ENCODE data around the gene HRG.
"Not testable (repeated sequence)": the region's sequence is repeated elsewhere in the genome, so short reads cannot be mapped to it uniquely, and the experiment has no call there.

The HRG gene

DNA sequence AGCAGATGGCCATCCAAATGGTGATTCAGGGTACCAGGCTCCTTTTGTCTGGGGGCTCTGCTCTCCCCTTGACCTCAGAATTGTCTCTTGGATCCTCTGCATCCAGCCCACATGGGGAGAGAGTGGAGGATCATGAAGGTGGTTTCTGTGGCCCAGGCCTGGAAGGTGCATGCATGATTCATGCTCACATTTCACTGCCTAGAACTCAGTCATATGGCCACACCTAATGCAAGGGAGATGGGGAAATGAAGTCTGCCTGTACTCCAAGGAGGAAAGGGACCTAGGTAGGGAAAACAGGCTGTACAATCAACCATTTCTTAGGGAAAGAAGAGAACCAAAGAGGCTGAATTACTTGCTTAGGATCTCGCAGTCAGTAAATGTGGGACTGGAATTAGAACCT, 15.1 kb downstream of the HRG start:
- no peak for DNase-seq (ENCODE audit: low read depth in 2 of 2)

DNA sequence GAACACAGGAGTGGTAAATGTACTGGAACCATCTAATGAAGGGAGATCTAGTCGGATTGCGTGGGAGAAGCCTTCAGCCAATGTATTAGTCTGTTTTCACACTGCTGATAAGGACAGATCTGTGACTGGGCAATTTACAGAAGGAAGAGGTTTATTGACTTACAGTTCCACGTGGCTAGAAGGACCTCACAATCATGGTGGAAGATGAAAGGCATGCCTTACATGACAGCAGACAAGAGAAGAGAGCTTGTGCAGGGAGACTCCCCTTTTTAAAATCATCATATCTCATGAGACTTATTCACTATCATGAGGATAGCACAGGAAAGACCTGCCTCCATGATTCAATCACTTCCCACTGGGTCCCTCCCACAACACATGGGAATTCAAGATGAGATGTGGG, 17.0 kb downstream of the HRG start:
- no peak for DNase-seq (ENCODE audit: low read depth in 2 of 2)

DNA sequence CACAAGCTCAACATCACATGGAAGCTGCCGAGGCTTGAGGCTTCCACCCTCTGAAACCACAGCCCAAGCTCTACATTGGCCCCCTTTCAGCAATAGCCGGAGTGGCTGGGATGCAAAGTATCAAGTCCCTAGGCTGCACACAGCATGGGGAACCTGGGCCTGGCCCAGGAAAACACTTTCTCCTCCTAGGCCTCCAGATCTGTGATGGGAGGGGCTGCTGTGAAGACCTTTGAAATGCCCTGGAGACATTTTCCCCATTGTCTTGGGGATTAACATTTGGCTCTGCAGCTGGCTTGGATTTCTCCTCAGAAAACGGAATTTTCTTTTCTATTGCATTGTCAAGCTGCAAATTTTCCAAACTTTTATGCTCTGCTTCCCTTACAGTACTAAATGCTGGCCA, 18.2 kb downstream of the HRG start:
- no peak for DNase-seq (ENCODE audit: low read depth in 2 of 2)

- not testable (repeated sequence) for DNase-seq (ENCODE audit: low read depth in 2 of 2)
Observed at GRCh38 chr3:186686475-186686874, 20.7 kb downstream of the HRG start.

DNA sequence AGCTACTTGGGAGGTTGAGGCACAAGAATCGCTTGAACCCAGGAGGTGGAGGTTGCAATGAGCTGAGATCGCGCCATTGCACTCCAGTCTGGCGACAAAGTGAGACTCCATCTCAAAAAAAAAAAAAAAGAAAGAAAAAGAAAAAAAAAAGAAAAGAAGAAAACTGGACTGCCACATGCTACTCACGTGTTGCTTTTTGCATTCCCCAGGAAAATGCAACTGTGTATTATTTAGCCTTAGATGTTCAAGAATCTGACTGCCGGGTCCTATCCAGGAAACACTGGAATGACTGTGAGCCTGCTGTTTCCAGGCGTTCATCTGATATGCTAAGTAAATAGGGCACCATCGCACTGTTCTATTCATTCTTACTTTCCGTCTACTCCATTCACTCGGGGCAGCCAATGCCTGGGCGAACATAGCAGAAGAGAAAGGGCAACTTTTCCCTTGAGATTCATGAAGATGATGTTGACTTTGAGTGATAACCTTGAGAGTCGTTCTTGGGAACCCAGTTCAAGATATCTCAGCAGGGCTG, 21.4 kb downstream of the HRG start:
- DNase-seq (ENCODE audit: low read depth in 2 of 2) = no peak

DNA sequence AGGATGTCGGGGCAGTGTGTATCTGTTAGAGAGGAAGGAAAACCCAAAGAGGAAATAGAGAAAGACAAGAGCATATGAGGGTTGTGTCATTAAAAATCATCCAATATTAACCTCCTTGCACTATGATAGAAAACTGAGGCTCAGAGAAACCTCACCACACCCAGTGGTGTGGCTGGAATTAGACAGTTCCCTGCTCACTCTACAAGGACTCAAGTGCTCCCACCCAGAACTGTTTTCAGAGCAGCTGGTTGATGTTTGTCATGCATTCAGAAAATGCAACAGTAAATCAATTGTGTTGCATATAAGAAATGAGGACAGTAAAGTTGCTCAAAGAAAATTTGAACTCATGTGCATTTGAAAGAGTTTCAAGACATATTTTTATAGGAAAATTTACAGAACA, 24.5 kb downstream of the HRG start:
- DNase-seq (ENCODE audit: low read depth in 2 of 2) = not testable (repeated sequence)

DNA sequence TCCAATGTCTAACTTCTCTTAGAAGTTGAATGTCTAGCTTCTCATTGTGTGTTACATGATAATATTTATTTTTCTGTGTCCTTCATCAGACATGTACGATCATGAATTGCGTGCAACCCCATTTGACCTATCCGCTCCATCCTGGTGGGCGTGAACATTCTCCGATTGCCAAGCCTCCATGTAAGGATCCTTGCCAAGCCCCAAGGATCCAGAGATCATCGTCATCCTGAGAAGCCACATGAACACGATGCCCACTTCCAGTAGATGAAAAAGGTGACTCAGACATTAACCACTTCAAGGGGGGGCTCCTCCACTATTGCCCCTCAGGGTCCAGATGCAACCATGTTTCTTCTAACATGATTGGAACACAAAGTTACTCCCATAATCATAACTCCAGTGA, 25.9 kb downstream of the HRG start:
- no peak for DNase-seq (ENCODE audit: low read depth in 2 of 2)

DNA sequence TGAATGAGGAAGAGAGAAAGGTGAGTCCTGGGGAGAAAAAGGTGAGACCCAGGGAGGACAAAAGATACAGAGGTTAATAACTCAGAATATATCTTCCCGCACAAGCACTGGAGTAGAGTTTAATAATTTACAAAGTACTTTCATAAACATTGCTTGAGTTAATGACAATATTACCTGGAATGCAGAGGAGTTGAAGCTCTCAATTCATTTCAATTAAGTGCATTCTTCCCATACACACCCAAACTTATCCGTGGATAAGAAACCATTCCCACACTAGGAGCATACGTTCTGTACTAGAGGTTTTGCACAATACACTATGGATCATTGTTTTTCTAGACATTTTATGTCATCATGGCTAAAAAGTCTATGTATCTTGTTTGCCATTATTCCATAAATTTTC, 28.0 kb downstream of the HRG start:
- no peak for DNase-seq (ENCODE audit: low read depth in 2 of 2)

GRCh38 chr3:186694288-186695032, 28.6 kb downstream of the HRG start:
- no peak for DNase-seq (ENCODE audit: low read depth in 2 of 2)

DNA sequence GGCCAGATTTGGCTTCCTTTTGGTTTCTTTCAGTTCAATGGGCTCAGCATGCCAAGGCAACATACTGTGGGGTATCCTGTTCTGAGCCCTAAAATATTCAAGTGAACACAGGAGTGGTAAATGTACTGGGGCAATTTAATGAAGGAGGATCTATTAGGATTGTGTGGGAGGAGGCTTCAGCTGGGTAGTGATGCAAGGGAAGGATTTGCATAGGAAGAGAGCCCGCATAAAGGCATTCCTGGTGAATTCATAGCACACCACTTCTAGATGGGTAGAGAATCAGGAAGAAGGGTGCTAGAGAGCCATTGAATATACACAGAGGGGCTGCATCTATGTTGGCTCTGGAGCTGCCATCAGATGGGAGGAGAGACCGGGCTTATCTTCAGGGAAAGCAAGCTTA, 30.7 kb downstream of the HRG start:
- DNase-seq (ENCODE audit: low read depth in 2 of 2) = no peak

DNA sequence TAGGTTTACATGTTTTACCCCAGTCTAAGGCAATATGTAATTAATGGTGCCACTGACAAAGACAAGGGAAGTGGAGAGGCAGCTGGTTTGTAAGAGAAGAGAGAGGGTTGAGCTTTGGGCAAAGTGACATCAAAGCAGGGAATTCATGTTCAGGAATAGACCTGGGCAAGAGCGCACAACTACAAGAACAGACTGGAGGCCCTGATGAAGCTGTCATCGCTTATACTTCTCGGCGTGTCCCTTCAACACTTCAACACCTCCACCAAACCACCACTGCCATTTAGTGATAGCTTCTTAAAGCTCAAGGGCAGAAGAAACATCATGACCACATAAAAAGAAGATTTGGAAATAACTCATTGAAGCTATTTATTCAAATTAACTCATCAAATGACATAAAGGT, 31.7 kb downstream of the HRG start:
- DNase-seq (ENCODE audit: low read depth in 2 of 2) = no peak

DNA sequence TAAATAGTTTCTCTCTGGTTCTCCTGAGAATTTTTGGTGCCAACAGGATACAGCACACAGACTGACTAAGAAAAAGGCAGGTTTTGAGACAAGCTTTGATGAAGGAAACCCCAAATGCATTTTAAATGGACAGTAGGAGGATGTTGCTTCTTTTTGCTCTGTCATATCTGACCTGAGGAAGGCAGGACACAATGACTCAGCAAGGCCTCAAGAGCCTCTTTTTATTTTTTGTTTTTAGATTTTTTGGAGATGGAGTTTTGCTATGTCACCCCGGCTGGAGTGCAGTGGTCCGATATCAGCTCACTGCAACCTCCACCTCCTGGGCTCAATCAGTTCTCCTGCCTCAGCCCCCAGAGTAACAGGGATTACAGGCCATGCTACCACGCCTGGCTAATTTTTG, 34.5 kb downstream of the HRG start:
- DNase-seq (ENCODE audit: low read depth in 2 of 2) = no peak

DNA sequence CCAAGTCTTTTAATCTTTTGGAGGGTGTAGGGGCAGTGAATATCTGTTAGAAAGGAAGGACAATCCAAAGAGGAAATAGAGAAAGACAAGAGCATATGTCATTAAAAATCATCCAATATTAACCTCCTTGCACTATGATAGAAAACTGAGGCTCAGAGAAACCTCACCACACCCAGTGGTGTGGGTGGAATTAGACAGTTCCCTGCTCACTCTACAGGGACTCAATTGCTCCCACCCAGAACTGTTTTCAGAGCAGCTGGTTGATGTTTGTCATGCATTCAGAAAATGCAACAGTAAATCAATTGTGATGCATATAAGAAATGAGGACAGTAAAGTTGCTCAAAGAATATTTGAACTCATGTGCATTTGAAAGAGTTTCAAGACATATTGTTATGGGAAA, 36.6 kb downstream of the HRG start:
- not testable (repeated sequence) for DNase-seq (ENCODE audit: low read depth in 2 of 2)

DNA sequence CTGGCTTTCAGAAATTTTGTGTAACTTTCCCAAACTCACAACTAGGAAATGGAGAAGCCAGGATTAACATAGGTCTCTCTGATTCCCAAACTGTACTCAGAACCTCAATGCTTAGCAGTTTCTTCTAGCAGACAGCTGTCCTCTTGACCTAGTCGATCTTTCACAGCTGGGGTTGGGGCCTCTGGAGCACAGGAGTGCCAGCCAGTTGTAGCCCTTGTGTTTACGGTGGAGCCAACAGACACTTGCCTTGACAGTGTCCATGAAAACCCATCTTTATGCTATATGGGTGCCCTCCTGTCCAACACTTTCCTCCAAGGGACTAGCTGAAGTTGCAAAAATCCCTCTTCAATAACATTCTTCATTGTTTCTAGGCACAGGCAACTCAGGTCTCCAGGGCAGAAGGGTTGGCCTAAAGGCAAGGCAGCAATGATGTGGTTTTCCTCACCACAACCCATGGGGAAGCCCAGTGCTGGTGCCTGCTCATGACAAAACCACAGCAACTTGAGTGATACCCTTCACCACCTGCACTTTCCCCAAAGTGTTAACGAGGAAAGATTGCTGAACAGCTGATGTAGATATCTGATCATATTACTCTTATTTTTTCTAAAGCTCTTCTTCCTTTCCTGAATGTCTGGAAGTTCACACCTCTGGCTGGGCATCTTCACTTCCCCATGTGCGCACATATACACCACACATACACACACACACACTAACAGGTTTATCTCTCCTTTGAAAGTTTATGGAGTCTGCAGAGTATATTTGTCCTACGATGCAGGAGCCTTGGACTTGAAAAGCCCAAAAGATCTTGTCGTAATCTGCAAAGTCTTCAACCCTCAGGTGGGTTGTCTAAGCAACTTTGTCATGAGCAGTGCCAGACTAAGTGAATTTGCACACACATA, 40.3 kb downstream of the HRG start:
- peak in 1 of 2 donors; percentile 1 for DNase-seq (ENCODE audit: low read depth in 2 of 2)

GRCh38 chr3:186708983-186709679, 43.3 kb downstream of the HRG start:
- no peak for DNase-seq (ENCODE audit: low read depth in 2 of 2)

GRCh38 chr3:186710694-186711093, 44.9 kb downstream of the HRG start:
- DNase-seq (ENCODE audit: low read depth in 2 of 2) = not testable (repeated sequence)

GRCh38 chr3:186713499-186713898, 47.7 kb downstream of the HRG start:
- DNase-seq (ENCODE audit: low read depth in 2 of 2) = no peak

- DNase-seq (ENCODE audit: low read depth in 2 of 2) = no peak
Observed at GRCh38 chr3:186717039-186717457, 51.2 kb downstream of the HRG start, which contains the start of gene KNG1. Gene KNG1, plus strand, starts transcription at chr3:186717359. Its CDS starts 184 bp downstream, at chr3:186717543.

DNA sequence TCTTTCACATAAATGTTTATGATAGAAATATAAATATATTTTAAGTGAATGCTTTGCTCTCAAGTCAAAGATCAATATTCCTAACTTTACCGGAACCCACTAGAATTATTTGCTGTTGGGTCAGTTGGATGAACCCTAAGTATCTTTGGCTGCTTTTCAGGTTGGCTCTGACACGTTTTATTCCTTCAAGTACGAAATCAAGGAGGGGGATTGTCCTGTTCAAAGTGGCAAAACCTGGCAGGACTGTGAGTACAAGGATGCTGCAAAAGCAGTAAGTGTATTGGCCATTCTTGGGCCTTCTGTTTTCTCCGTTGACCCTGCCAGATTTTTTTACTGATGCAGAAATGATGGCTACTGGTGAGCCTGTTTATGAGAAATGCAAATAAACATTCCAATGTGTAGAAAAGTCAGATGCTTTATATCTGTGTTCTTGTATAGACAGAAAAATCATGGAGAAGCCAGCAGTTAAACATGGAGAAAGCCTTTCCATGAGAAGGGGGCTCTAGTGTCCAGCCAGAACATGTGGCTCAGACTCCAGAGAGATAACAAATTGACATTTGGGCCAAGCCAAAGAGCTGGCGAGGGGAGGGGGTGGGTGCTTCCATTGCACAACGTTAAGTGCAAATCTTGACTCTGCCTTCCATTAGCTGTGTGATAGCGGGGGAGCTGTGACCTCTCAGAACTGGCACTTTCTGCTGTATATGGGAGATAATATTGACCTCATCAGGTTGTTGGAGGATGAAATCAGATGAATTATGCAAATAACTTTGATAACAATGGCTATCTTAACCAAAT, 54.3 kb downstream of the HRG start:
- no peak for DNase-seq (ENCODE audit: low read depth in 2 of 2)

- DNase-seq (ENCODE audit: low read depth in 2 of 2) = no peak
Observed at GRCh38 chr3:186722457-186722856, 56.6 kb downstream of the HRG start.

DNA sequence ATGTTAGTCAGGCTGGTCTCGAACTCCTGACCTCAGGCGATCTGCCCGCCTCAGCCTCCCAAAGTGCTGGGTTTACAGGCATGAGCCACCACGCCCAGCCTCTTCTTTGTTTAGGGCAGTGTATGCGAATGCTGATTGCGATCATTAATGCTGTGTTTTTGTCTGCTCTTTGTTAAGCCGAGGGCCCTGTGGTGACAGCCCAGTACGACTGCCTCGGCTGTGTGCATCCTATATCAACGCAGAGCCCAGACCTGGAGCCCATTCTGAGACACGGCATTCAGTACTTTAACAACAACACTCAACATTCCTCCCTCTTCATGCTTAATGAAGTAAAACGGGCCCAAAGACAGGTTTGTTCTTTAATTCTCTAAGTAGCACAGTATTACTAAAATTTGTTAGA, 59.1 kb downstream of the HRG start:
- DNase-seq (ENCODE audit: low read depth in 2 of 2) = no peak

Data from stimulated activated CD8-positive, alpha-beta memory T cell treated with anti-CD3 and anti-CD28 coated beads, Interleukin-15, amount 100 ng/mL, for 4 hours (primary cell).